ENCODE data around the gene UNC45A.

- TF ChIP-seq, protein P1, sequence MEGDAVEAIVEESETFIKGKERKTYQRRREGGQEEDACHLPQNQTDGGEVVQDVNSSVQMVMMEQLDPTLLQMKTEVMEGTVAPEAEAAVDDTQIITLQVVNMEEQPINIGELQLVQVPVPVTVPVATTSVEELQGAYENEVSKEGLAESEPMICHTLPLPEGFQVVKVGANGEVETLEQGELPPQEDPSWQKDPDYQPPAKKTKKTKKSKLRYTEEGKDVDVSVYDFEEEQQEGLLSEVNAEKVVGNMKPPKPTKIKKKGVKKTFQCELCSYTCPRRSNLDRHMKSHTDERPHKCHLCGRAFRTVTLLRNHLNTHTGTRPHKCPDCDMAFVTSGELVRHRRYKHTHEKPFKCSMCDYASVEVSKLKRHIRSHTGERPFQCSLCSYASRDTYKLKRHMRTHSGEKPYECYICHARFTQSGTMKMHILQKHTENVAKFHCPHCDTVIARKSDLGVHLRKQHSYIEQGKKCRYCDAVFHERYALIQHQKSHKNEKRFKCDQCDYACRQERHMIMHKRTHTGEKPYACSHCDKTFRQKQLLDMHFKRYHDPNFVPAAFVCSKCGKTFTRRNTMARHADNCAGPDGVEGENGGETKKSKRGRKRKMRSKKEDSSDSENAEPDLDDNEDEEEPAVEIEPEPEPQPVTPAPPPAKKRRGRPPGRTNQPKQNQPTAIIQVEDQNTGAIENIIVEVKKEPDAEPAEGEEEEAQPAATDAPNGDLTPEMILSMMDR (IDR thresholded peaks at IDR 0.05), result no peak
- TF ChIP-seq POLR2A (IDR thresholded peaks at IDR 0.05), result no peak
Measured at GRCh38 chr15:91001209-91001608, 66.1 kb downstream of the UNC45A start.
